GM19452 (cell line): Measurements from ENCODE around the gene CAPN10.
"Not testable (repeated sequence)": the region's sequence is repeated elsewhere in the genome, so short reads cannot be mapped to it uniquely, and the experiment has no call there.

Experiments
- ATAC-seq: cut with Tn5 transposase; IDR thresholded peaks from one replicate; pipeline ENCODE4 v1.9.1; 2021; ENCODE audit not compliant: unreplicated experiment

CAPN10 gene, protein sequence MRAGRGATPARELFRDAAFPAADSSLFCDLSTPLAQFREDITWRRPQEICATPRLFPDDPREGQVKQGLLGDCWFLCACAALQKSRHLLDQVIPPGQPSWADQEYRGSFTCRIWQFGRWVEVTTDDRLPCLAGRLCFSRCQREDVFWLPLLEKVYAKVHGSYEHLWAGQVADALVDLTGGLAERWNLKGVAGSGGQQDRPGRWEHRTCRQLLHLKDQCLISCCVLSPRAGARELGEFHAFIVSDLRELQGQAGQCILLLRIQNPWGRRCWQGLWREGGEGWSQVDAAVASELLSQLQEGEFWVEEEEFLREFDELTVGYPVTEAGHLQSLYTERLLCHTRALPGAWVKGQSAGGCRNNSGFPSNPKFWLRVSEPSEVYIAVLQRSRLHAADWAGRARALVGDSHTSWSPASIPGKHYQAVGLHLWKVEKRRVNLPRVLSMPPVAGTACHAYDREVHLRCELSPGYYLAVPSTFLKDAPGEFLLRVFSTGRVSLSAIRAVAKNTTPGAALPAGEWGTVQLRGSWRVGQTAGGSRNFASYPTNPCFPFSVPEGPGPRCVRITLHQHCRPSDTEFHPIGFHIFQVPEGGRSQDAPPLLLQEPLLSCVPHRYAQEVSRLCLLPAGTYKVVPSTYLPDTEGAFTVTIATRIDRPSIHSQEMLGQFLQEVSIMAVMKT

DNA sequence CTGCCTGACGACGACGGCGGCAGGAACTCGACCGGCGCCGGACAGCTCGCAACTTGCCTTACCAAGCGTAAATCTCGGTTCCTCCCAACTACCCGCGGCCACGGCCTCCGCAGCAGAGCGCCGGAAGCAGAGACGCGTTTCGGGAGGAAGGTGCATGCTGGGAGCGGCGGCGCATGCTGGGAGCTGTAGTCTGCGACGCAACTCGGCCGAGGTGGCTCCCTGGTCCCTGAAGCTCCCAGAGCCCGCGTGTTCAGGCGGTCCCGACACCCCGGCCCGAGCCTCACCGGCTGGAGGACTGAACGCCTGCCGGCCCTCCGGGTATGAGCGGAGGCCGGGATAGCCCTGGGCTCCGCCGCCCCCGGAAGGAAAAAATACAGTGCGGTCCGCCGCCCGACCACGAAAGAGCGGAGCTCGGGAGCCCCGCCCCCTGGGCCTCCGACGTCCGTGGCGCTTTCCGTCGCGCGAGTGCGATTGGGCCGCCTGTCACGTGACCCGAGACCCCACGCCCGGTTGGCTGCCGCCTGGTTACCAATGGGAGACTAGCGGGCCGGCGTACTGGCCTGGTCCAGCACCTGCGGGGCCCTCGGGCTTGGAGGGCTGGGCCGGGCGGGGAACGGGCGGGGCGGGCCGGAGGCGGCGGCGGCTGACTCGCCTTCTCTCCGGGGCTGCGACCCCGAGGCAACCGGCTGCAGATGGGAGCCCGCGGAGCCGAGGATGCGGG, at the start of gene CAPN10:
TSS of gene CAPN10 (plus strand) at position 537 of the 721 bp plus-strand sequence. CDS start at position 715, 178 bp downstream.
- ATAC-seq = peak; percentile 56

DNA sequence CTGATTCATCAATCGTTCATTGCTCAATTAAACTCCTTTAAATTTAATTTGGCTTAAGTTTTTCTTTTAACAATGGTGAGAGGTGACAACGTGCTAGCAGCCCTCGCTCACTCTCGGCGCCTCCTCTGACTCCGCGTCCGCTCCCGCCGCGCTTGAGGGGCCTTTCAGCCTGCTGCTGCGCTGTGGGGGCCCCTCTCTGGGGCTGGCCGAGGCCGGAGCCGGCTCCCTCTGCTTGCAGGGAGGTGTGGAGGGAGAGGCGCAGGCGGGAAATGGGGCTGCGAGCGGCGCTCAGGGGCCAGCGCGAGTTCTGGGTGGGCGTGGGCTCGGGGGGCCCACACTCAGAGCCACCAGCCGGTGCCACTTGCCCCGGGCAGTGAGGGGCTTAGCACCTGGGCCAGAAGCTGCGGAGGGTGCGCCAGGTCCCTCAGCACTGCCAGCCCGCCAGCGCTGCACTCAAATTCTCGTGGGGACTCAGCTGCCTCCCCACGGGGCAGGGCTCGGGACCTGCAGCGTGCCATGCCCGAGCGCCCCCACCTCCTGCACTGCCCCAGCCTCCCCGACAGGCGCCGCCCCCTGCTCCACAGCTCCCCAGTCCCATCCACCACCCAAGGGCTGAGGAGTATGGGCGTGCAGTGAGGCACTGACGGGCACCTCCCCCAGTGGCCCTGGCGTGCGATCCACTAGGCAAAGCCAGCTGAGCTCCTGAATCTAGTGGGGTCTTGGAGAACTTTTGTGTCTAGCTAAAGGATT, 48.3 kb upstream of the CAPN10 start:
- no peak for ATAC-seq

DNA sequence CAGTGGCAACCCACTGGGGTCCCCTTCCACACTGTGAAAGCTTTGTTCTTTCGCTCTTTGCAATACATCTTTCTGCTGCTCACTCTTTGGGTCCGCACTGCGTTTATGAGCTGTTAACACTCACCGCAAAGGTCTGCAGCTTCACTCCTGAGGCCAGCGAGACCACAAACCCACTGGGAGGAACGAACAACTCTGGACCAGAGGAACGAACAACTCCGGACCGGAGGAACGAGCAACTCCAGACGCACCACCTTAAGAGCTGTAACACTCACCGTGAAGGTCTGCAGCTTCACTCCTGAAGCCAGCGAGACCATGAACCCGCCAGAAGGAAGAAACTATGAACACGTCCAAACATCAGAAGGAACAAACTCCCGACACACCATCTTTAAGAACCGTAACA, 47.4 kb upstream of the CAPN10 start:
- not testable (repeated sequence) for ATAC-seq

DNA sequence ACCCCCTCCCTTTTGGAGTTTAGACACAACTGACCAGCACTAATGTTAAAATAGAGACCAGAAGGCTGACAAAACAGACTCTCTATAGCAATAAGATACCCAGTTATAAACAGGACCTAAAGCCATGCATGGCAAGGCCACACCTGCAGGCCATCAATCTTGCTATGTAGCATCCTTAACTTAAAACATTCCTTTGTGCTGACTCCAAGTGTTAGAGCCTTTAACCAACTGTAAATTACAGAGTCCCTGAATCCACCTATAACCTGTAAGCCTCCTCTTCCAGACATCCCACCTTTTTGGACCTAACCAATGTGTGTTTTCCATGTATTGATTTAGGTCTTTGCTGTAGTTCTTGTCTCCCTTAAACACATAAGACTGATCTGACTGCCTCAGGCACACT, 46.6 kb upstream of the CAPN10 start:
- no peak for ATAC-seq

DNA sequence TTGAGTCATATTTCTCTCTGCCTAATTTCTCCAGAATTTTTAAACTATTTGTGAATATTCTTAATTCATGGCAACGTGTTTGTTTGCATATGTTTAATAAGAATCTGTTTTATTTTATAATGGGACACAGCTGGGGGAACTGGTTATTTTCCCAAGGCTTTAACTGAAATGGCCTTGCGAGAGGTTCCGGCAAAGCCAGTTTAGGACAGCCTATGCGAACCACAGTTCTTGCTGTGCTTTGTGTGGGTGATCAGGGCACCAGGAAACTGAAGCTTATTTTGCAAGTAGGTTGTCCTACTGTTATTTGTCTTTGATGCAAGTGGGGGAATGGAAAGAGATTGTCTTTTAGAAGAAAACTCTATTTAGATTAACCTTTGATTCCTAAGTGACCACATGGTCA, 35.2 kb upstream of the CAPN10 start:
- no peak for ATAC-seq

DNA sequence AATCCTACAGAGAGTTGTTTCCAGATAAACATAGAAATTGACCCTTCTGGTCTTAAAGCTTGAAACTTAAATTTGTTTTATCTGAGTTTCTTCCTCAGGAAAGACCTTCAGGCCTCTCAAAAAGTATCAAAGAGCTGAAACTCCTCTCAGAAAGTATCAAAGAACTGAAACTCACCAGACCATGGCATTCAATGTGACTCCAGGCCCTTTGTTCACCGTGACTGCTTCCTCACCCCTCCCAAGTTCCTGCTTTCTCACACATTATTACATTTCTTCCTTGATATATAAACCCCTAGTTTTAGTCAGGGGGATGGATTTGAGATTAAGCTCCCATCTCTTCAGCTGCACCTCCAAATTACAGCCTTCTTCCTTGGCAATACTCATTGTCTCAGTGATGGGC, 34.7 kb upstream of the CAPN10 start:
- no peak for ATAC-seq

DNA sequence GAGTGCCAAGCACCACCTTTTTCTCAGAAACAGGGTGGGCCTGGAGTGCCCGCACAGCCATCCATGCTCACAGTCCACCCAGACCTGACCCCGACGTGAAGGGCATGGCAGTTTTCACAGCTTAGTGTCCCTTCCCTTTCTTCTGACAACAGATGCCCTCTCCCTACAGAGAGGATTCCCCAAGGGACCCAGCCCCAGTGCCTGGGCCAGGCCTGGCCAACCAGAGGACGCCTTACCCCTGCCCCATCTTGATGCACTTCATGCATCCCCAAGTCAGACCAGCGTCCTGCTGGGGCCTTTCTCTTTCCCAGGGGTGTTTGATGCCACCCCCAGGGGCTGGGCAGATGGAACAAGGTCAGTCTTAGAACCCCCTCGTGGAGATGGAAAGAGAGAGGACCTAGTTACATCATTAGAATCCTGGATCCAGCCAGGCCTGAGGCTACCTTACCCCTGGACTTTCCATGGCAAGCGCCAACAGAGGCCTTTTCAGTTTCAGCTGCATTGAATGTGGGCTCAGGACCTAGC, 32.5 kb upstream of the CAPN10 start:
- no peak for ATAC-seq

DNA sequence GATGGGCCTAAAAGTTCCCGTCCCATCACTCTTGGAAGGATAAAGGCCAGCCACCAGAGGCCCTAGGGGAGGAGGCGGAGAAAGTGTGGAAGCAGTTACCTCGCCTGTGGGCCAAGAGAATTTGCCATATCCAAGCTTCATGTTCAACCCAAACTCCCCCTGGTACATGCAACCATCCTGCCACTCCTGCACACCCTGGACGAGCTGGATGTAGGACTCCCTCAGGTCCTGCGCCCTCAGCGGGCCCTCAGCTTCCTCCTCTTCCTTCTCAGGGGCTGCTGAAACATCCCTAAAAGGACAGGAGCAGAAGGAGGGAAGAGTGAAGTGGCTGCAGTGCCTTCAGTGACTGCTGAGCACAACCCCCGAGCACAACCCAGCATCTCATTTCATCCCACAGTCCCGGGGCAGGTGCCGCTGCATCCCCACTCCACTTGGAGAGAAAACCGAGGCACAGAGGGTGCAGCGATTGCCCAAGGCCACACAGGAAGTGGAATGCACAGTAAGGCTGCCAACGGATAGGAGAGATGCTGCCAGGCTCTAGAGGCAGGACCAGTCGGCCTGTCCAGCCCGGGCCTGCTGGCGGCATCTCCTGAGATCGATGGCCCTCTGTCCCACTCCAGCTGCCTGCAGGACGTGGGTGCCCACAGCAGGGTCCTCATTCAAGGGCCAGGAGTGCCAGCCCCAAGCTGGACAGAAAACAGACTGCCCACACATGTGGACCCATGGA, 31.6 kb upstream of the CAPN10 start:
- ATAC-seq = no peak

DNA sequence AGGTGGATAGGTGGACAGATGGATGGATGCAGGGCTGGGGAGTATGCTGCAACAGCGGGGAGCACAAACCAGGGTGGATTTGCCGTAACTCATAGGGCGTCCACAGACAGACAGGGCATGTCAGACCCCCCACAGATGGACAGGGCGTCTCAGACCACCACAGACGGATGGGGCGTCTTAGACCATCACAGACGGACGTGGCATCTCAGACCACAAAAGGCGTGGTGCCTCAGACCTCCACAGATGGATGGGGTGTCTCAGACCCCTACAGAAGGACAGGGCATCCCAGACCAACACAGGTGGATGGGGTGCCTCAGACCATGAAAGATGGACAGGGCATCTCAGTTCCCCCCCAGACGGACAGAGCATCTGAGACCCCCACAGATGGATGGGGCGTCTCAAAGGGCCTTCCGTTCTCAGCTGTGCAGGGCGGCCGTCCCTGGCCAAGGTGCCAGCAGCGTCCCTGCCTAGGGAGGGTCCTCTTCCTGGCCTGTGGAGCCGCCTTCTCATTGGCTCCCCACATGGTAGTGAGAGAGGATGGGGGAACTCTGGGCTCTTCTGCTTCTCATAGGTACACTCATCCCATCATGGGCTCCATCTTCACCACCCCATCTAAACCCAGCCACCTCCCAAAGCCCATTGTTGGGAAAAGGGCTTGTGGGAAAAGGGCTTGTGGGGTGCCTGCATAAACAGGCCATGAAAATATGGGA, 30.8 kb upstream of the CAPN10 start:
- no peak for ATAC-seq

DNA sequence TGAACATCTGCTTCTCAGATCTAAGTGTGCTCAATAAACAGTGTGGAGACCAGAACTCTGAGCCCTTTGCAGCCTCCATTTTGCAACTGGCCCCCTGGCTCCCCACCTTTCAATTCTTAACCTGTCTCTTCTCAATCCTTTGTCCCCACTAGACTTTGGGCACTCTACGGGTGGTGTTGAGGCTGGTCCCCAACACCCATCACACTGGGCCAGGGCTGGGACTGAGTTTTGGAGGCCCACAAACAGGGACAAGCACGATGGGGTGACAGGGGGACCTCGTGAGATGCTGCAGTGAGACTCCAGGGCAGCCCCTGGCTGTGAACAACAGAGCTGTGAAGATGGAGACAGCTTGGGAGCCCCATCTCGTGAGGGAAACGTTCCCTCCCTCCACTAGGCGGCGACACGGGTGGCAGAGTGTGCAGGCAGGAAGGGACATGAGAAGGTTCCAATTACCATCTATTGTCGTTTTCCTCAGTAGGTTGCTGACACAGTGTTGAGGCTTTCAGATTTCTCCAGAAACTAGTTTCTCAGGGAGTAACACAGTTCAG, 29.9 kb upstream of the CAPN10 start:
- ATAC-seq = no peak

DNA sequence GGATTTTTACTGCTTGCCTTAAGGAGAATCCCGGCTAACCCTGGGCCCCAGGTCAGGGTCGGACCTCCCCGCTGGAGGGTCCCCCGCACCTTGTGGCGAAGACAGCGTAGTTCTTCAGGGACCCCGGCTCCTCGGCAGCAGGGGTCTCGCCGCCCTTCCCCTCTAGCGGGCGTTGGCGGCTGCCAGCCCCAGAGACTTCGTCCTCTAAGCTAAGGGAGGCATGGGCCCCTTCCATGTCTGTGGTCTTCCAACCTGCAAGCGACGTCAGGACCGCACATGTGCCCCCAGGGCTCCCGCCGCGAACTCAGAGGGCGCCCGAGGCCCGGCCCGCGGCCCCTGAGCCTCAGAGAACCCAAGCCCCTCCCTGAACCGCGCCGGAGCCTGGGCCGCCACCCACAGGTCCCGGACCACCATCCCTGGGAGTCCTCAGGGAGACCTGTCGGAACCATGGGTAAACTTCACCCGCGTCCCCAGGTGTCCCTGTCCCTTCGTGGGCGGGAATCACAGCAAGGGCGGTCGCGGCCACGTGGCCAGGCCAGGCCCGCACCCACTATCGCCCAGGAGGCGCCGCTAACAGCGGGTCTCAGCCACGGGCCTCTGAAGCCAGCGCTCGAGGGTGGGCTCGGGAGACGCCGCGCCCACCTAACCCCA, 29.3 kb upstream of the CAPN10 start:
- no peak for ATAC-seq

DNA sequence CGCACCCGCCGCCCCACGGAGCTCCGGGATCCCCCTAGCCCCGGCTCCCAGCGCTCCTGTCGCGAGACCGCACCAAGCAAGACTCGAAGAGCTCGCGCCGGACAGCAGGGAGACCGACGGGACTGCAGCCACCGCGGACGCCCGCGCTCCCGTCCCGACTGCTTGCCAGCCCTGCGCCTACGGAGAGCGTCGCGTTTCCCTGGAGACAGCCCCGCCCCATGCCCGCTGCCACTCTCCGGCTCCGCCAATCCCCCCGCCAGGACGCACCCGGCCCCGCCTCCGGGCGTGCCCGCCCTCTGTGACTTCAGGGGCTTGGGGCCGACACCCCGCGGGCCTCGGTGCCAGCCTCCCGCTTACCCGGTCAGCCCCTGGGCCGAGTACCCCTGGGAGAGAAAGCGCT, 28.7 kb upstream of the CAPN10 start, which contains the start of gene ANKMY1:
TSS of gene ANKMY1 (minus strand) at position 181 of the 400 bp plus-strand sequence. CDS start 653 bp downstream, outside the sequence.
- no peak for ATAC-seq

DNA sequence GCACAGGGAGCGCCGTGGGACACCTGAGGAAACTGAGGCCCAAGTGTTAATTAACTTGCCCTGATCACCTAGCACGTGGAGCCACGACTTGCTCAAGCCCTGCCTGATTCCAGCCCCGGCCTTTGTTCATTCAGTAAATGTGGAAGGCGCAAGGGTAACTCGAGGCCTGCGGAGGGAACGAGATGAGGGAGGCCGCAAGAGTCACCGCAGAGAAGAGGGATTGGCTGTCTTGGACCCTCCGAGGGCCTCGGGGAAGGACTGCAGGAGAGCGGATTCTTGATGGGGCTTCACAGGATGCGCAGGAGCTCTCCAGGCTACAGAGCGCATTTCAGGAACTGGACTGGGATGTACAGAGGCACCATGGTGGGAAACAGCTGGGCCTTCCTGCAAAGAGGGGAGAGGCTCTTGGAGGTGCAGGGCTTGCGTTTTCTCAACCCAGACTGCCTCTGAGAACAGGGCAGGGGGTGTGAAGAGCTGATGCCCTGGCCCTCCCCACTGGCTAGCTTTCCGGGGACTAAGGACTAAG, 28.2 kb upstream of the CAPN10 start:
- ATAC-seq = no peak

DNA sequence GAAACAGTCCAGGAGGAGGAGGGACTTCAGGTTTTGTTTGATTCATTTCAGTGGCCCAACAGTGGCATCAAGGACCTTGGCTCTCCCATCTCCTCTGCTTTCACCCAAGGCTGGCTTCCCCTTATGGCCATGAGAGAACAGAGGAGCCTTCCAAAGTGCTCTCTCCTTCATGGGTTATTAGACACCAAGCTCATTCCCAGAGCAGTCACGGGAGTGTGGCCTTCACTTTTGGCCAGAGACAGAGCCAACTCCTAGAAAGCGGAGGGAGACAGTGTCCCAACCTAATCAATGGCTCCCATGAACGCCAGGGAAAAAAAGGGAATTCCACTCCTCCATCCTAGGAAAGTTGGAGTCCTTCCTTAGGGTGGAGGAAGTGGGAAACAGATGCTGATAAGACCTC, 27.2 kb upstream of the CAPN10 start:
- no peak for ATAC-seq

DNA sequence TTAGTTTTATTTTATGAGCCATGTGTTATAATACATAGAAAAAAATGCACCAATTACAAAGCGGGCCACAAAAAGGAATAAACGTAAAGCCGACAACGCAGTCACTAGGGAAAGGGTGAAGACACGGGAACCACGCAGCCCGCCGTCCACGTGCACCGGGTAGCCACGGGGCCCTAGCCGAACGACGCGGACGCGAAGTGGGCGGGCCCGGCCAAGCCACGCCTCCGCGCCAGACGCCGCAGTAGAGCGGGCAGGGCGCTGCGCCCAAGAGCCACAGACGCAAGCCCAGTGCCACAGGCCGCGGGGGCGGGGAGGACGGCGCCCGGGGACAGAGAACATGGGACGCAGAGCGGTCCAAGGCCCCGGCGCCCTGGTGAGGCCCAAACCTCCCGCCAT, 26.5 kb upstream of the CAPN10 start, which contains the start of gene DUSP28:
TSS of gene DUSP28 (plus strand) at position 274 of the 396 bp plus-strand sequence. CDS start 328 bp downstream, outside the sequence.
- ATAC-seq = peak; percentile 55

DNA sequence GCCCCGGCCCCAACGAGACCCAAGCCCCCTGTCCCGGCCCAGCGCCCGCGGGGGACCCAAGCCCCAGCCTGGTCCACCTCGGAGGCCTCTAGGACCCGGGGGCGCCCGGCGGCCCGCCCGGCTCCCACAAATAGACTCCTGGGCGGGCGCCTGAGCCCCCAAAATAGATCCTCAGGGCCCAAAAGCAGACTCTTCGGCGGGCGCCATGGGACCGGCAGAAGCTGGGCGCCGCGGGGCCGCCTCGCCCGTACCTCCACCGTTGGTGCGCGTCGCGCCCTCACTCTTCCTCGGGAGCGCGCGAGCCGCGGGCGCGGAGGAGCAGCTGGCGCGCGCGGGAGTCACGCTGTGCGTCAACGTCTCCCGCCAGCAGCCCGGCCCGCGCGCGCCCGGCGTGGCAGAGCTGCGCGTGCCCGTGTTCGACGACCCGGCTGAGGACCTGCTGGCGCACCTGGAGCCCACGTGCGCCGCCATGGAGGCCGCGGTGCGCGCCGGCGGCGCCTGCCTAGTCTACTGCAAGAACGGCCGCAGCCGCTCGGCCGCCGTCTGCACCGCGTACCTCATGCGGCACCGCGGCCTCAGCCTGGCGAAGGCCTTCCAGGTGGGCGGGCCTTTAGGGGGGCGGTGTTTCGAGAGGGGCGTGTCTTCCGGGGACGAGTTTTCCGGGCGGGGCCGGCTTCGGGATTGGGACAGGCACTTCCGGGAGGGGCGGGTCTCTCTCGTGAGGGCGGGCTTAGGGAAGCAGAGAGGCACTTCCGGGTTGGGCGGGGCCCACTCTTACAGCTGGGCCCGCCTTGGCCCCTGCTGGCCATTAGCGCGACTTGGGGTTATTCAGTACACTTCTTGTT, 25.8 kb upstream of the CAPN10 start:
- peak; percentile 50 for ATAC-seq

DNA sequence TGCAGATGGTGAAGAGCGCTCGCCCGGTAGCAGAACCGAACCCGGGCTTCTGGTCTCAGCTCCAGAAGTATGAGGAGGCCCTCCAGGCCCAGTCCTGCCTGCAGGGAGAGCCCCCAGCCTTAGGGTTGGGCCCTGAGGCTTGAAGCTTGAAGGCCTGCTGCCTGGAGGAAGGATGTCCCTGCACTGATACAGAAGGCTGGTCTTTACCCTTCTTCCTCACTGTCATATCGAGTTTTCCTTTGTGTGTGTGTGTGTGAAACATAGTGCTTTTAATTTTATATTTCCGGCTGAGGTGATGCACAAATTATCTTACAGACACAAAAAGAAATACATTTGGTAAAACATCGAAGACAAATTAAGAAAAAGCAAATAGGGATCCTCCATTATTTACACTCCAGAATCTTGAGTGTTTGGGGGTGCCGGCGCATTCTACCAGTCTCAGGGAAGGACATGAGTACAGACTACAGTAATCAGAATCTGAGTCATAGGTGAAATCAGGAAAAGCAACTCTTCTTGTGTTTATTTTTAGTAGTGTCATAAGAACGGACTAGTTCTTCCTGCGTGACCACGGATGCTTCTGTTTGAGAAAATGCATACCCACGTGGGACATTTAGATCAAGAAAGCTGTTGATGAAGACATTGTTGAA, 25.1 kb upstream of the CAPN10 start:
- peak; percentile 1 for ATAC-seq
